HepG2 (cell line): ENCODE results near the gene CALML6. TPM values are rescaled to one million over a fixed set of nuclear protein-coding genes. Genes with fewer than 3 reads are reported as not detected.

Experiments
- ERF ChIP-seq: IDR thresholded peaks from 2 replicates; pipeline ENCODE4 v1.6.1; 2018; ENCODE audit warnings: missing biosample characterization, missing genetic modification reagents
- FOSL2 ChIP-seq: sonication (generic); formaldehyde crosslinking; IDR thresholded peaks from 2 replicates; pipeline ENCODE4 v1.4.0; 2020; ENCODE audit warnings: missing genetic modification reagents
- HMG20B ChIP-seq: conservative IDR thresholded peaks from 2 replicates; pipeline ENCODE4 v1.6.1; 2016; ENCODE audit warnings: missing genetic modification reagents, missing compliant biosample characterization
- HNF1B ChIP-seq: sonication (generic); formaldehyde crosslinking; IDR thresholded peaks from 2 replicates; pipeline ENCODE4 v1.5.1; 2020; ENCODE audit warnings: mild to moderate bottlenecking, moderate library complexity, missing genetic modification reagents
- HOXA9 ChIP-seq: sonication (generic); formaldehyde crosslinking; IDR thresholded peaks from 2 replicates; pipeline ENCODE4 v1.8.1; 2022; ENCODE audit warnings: missing genetic modification reagents, mild to moderate bottlenecking, moderate library complexity, borderline replicate concordance
- NFE2 ChIP-seq: sonication (generic); formaldehyde crosslinking; IDR thresholded peaks from 2 replicates; pipeline ENCODE4 v1.4.0; 2020; ENCODE audit warnings: missing genetic modification reagents
- NKX3-1 ChIP-seq: sonication (generic); formaldehyde crosslinking; IDR thresholded peaks from 2 replicates; pipeline ENCODE4 v1.5.0; 2020; ENCODE audit warnings: missing genetic modification reagents
- SATB2 ChIP-seq: sonication (generic); formaldehyde crosslinking; IDR thresholded peaks from 2 replicates; pipeline ENCODE4 v1.5.0; 2020; ENCODE audit warnings: missing genetic modification reagents
- SP4 ChIP-seq: sonication (generic); formaldehyde crosslinking; IDR thresholded peaks from 2 replicates; pipeline ENCODE4 v1.8.1; 2023; ENCODE audit warnings: mild to moderate bottlenecking, missing genetic modification reagents
- TOE1 ChIP-seq: sonication (generic); formaldehyde crosslinking; IDR thresholded peaks from 2 replicates; pipeline ENCODE4 v1.4.0; 2020; ENCODE audit warnings: mild to moderate bottlenecking, missing genetic modification reagents
- ZBTB44 ChIP-seq: sonication (generic); formaldehyde crosslinking; IDR thresholded peaks from 2 replicates; pipeline ENCODE4 v1.4.0; 2020; ENCODE audit warnings: missing genetic modification reagents
- ZFP91 ChIP-seq: sonication (generic); formaldehyde crosslinking; IDR thresholded peaks from 2 replicates; pipeline ENCODE4 v1.9.0; 2022; ENCODE audit warnings: missing genetic modification reagents, mild to moderate bottlenecking, borderline replicate concordance
- ZNF263 ChIP-seq: sonication (generic); formaldehyde crosslinking; IDR thresholded peaks from 2 replicates; pipeline ENCODE4 v1.4.0; 2020; ENCODE audit warnings: missing genetic modification reagents
- ZNF674 ChIP-seq: sonication (generic); formaldehyde crosslinking; IDR thresholded peaks from 2 replicates; pipeline ENCODE4 v1.5.0; 2020; ENCODE audit warnings: low read depth, mild to moderate bottlenecking, missing genetic modification reagents
- ZNF687 ChIP-seq: sonication (generic); formaldehyde crosslinking; IDR thresholded peaks from 2 replicates; pipeline ENCODE4 v1.5.1; 2020; ENCODE audit warnings: mild to moderate bottlenecking, missing genetic modification reagents, moderate library complexity
- ZNF850 ChIP-seq: sonication (generic); formaldehyde crosslinking; conservative IDR thresholded peaks from 2 replicates; pipeline ENCODE4 v1.9.0; 2021; ENCODE audit warnings: mild to moderate bottlenecking, missing genetic modification reagents
- ZSCAN21 ChIP-seq: sonication (generic); formaldehyde crosslinking; IDR thresholded peaks from 2 replicates; pipeline ENCODE4 v1.8.0; 2022; ENCODE audit warnings: mild to moderate bottlenecking, missing genetic modification reagents, moderate library complexity, borderline replicate concordance
- polyA plus RNA-seq, 8 experiments: library from polyadenylated mRNA; depleted of rRNA in 3 of 8; stranded (reverse) in 7 of 8; unstranded in 1 of 8; fragments of >200 nt; fragmentation: Illumina TruSeq in 4 of 8; extraction: Trizol in 4 of 8; gene quantifications; 2 replicates each; pipeline versions ENCODE4 v1.2.1 to v1.2.3, GENCODE V29; 2011 to 2016; ENCODE audit warnings: low read depth in 4 of 8, missing spikeins in 1 of 8, mixed read lengths in 1 of 8; ENCODE audit not compliant: insufficient read depth in 1 of 8
- total RNA-seq, 5 experiments: library from RNA; depleted of rRNA; stranded (reverse); fragments of >200 nt; fragmentation: Illumina TruSeq; extraction: Trizol; gene quantifications; 2 replicates each; pipeline ENCODE4 v1.2.3, GENCODE V29; 2016; ENCODE audit warnings: low read depth in 1 of 5

Gene CALML6
- total and polyA plus RNA-seq, 2 of the 13 experiments (the other 11 are each of a cell fraction or from before 2014, with no cell fraction given), result 0.11 to 0.12 TPM

- TF ChIP-seq ZNF687 (CRISPR knock-in tag) (peak; percentile 78), ZNF674 (0 out of 2 replicates have a peak, but pooled peaks have one; percentile 34), ZBTB44 (CRISPR knock-in tag) (no peak), FOSL2 (CRISPR knock-in tag) (no peak), NFE2 (CRISPR knock-in tag) (no peak), SP4 (CRISPR knock-in tag) (no peak), SATB2 (no peak), HMG20B (no peak), NKX3-1 (no peak), TOE1 (CRISPR knock-in tag) (no peak), ZNF263 (CRISPR knock-in tag) (peak; percentile 21; the same call in 1 of the 2 replicates), HOXA9 (CRISPR knock-in tag) (0 out of 2 replicates have a peak, but pooled peaks have one; percentile 39), HNF1B (CRISPR knock-in tag) (0 out of 2 replicates have a peak, but pooled peaks have one; percentile 30), ZSCAN21 (0 out of 2 replicates have a peak, but pooled peaks have one; percentile 9), ZNF850 (CRISPR knock-in tag) (no peak), ZFP91 (CRISPR knock-in tag) (peak; percentile 1; the same call in 1 of the 2 replicates), ERF (CRISPR knock-in tag) (no peak)
These were observed 3.2 kb downstream of the CALML6 start (continued) for GRCh38 chr1:1917995-1918900.
